HG03095 (cell line): Measurements from ENCODE around the gene ADAT2.

Experiments used
- ATAC-seq: cut with Tn5 transposase; IDR thresholded peaks from one replicate; pipeline ENCODE4 v1.9.1; 2021; ENCODE audit warnings: moderate library complexity; ENCODE audit not compliant: unreplicated experiment

The ADAT2 gene

DNA sequence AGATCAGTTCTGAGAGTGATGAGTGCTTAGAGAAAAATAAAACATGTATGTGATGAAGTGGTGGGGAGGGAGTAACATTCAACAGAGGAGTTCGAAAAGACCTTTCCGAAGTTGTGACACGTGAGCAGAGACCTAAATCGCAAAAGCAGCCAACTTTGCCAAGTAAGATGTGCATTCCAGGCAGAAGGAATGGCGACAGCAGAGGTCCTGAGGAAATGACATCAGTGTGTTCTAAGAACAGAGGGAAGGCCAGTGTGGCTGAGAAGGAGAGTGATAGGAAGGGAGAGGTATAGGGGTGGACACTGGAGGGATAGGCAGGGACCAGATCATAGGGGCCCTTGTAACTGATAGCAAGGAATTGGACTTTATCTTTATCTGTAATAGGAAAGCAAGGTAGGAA is 51.3 kb downstream of the ADAT2 start:
- ATAC-seq, result no peak

DNA sequence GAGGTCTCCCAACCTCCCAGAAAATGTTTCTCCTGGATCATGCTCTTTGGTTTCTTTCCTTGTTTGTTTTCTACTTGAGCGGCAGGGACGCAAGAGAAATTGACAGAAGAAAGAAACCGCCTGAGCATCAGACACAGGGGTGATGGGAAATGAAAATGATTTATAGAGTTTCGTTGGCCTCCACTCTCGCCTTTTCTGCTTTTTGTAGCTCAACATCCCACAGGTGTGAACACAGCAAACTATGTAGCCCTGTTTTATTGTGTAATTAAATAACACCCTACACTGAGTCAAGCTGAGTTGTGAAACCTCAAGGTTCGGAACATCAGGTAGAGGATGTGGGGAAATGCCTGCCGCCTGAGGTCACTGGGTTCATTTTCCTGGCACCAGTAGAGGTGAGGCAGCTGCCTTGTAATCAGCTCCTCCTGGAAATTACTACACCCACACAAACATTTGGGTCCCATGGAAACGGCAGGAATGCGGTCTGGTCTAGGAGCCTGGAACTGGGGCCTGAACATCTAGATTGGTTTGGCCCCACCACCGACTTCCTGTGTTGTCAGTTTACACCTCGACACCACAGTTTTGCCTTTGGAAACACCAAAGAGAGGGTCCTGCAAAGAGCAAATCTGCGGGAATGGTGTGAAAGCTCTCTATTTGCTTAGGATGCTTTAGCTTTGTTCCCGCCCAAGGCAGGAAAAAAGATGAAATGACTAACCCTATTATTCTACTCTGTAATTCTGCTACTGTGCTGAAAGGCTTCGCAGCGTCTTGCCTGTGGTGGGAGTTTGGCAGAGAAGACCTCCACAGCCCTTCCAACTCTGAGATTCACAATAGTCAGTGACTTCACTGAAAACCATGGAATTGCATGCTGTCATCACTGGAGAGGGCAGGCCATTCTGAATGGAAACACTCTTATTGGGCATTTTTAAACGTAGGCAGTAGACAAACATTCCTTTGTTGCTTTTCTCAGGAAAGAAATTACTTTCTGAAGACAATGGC is 53.0 kb downstream of the ADAT2 start:
- no peak for ATAC-seq

DNA sequence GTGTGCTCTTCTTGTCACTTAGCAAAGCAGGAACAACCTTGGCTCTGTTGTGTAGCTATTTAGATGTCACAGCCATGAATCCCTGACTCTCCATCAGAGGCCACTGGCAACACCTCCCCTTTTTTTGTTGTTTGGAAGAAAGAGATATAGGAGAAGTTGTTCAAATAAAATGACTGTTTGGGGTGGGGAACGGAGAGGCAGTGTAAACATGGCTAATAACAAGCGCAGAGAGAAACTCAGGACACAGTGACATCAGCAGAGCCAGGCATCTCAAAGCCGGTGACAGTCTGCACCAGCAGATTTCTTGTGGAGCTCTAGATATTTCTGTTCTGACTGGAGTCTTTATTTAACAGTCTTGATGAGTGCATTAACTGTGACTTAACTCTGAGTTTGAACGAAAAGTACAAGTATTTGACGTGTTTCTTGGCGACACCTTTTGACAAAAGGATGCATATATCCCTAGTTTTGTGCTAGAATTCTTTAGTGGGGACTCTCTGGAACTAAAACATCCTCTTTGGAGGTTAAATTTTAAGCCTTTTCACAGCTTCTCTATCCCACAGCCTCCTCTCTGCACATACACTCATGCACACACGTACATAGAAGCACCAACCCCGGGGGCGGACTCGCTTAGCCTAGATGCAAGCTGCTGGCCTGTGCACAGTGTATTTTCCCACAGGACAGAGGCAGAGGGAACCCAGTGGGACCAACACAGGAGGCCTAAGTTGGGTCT is 53.8 kb downstream of the ADAT2 start:
- ATAC-seq, result no peak

DNA sequence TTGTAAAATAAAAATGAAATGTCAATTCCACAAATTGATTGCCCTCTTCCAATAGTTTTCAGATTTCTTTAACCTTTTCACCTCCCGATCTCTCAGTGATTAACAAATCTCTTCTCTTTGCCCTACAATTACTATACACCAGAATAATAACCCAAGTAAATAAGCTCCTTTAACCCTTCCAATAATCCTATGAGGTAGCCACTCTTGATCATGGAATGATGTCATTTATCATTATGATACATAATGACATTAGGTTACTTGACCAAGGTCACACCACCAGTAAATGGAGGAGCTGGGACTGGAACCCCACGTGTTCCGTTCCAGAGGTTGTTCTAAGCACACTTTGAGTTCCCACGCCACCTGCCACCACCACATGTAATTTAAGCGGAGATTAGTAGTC is 54.8 kb downstream of the ADAT2 start:
- ATAC-seq, result no peak

DNA sequence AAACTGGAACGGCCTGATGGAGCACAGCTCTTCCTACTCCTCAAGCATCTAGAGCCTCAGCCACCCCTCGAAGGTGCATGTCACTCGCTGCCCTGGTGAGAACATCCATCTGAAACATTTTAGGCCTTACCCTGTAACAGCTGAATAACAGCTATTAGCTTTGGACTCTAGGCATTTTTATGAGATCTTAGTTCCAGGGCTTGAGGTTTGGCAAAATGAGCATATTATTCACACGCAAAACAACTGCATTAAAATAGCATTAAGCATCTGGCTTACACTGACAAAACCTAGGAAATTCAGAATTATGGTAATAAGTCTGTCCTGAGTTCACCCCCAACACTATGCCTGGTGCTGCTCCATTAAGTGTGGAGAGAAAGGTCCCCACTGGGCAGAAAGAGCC is 56.1 kb downstream of the ADAT2 start:
- no peak for ATAC-seq

DNA sequence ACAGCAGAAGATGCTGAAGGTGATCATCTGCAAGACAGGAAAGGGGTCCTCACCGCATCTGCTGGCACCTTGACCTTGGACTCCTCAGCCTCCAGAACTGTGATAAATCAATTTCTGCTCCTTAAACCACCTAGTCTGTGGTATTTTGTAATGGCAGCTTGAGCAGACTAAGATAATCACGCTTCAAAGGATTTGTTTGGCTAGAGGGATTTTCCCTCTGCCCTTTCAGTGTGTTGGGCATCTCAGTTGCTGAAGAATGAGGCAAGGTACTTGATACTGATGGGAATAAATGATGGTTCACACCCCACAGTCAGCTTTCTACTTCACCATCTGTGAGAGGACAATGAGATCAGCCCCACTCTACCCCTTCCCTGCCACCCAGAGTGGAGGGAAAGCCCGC is 60.2 kb downstream of the ADAT2 start:
- ATAC-seq, result no peak

DNA sequence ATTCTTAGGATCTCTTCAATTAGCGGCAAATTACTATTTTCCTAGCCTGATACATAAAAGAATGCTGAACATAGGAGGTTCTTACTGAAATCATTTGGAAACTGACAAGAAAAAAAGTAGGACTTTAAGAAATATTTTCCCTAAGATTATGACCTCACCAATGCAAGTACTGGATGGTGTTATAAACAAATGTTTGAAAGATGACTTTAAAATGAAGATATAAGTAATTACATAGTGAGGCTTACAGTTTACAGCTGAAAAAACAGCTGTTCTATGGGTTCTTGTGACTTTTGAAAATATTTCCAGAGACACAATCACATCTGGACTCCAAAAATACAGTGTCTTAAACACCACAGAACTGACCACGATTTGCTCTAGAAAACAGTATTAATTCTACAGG is 64.9 kb downstream of the ADAT2 start:
- no peak for ATAC-seq

DNA sequence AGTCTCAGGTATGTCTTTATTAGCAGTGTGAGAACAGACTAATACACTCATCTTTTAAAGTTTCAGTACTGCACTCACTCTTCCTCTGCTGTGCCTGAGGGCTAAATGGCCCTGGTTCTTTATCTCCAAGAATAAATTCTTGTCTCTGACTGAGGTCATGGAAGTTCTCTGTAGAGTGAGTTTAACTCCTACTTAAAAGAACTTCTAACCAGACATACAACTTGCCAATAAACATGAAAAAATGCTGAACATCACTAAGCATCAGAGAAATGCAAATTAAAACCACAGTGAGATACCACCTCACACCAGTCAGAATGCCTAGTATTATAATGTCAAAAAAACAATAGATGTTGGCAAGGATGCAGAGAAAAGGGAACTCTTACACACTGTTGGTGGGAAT is 73.6 kb downstream of the ADAT2 start:
- no peak for ATAC-seq

DNA sequence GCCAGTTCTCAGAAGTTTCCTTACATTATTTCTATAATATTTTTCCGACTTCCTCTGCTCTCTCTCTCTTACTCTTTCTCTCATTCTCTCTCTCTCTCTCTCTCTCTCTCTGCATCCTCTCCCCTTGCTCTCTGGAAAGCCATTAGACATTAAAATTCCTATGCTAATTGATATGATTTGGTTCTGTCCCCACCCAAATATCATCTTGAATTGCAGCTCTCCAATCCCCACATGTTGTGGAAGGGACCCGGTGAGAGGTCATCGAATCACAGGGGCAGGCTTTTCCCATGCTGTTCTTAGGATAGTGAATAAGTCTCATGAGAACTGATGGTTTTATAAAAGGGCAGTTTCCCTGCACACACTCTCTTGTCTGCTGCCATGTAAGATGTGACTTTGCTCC is 74.1 kb downstream of the ADAT2 start:
- no peak for ATAC-seq

DNA sequence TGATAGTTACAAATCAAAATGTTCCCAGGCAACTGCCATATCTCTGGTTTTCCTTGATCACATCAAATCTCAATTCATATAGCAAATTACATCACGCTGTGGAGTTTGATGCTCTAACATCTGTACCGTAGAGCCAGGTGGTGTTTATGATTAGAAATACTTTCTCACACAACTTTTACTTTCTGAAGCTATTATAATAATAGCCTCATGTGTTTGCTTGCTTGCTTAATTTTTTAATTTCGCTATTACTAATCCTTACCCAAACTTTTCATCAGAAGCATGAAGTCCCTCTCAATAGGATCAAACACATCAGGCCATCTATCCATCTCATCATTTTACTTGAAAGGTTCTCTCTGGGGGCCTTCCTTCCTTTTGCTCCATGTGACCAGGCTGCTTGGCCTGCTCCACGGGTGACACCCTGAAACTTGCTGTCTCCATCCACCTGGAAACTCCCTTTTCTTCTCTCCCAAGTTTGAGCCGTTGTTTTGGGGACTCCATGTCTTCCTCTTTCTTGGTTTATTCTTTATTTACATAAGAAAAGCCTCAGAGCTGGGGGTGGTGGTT is 75.4 kb downstream of the ADAT2 start:
- ATAC-seq, result no peak

DNA sequence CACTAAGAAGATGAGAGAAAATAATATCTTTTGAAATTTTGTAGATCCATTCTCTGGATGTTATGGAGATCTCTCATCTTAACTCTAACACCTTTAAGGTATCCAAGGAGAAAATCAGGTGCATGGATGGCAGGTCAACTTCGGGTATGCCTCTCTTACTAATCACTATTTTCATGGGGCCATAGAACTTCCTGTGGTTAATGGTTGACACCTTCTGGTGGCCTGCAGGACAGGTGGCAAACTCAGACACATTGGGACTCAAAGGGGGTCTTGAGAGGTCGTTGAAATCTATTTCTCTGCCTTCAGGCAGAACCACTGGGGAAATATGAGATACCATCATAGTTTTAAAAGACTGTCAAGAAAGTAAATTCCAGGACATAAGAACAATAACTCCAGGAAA is 76.5 kb downstream of the ADAT2 start:
- ATAC-seq, result no peak
